ENCODE measurements around the gene CTBP1.
"Not testable (repeated sequence)": the region's sequence is repeated elsewhere in the genome, so short reads cannot be mapped to it uniquely, and the experiment has no call there.

Gene CTBP1

GRCh38 chr4:1239141-1239949 is 9.6 kb downstream of the CTBP1 start:
- in situ Hi-C loops (cut with MboI; ENCODE audit: low sequenced_read_pairs): no loop called here

GRCh38 chr4:1238676-1239000 is 10.3 kb downstream of the CTBP1 start:
- in situ Hi-C loops (cut with MboI; ENCODE audit: low sequenced_read_pairs): no loop called here

- in situ Hi-C loops (cut with MboI; ENCODE audit: low sequenced_read_pairs): no loop called here
Measured at GRCh38 chr4:1237981-1238675, 10.8 kb downstream of the CTBP1 start.

- in situ Hi-C loops (cut with MboI; ENCODE audit: low sequenced_read_pairs): not testable (repeated sequence)
Measured at GRCh38 chr4:1237261-1237660, 11.7 kb downstream of the CTBP1 start.

GRCh38 chr4:1236836-1237235 is 12.1 kb downstream of the CTBP1 start:
- in situ Hi-C loops (cut with MboI; ENCODE audit: low sequenced_read_pairs): not testable (repeated sequence)

GRCh38 chr4:1236103-1236641 is 12.8 kb downstream of the CTBP1 start:
- in situ Hi-C loops (cut with MboI; ENCODE audit: low sequenced_read_pairs): no loop called here

- in situ Hi-C loops (cut with MboI; ENCODE audit: low sequenced_read_pairs): no loop called here
Measured at GRCh38 chr4:1235381-1236102, 13.4 kb downstream of the CTBP1 start.

- in situ Hi-C loops (cut with MboI; ENCODE audit: low sequenced_read_pairs): no loop called here
Measured at GRCh38 chr4:1234811-1235292, 14.1 kb downstream of the CTBP1 start.

GRCh38 chr4:1234309-1234695 is 14.6 kb downstream of the CTBP1 start:
- in situ Hi-C loops (cut with MboI; ENCODE audit: low sequenced_read_pairs): no loop called here

GRCh38 chr4:1233641-1234308 is 15.2 kb downstream of the CTBP1 start:
- in situ Hi-C loops (cut with MboI; ENCODE audit: low sequenced_read_pairs): no loop called here

GRCh38 chr4:1232661-1233621 is 16.0 kb downstream of the CTBP1 start:
- in situ Hi-C loops (cut with MboI; ENCODE audit: low sequenced_read_pairs): no loop called here

GRCh38 chr4:1231637-1232360 is 17.1 kb downstream of the CTBP1 start:
- in situ Hi-C loops (cut with MboI; ENCODE audit: low sequenced_read_pairs): no loop called here

- in situ Hi-C loops (cut with MboI; ENCODE audit: low sequenced_read_pairs): no loop called here
Measured at GRCh38 chr4:1230971-1231636, 17.8 kb downstream of the CTBP1 start.

- in situ Hi-C loops (cut with MboI; ENCODE audit: low sequenced_read_pairs): no loop called here
Measured at GRCh38 chr4:1230316-1230715, 18.6 kb downstream of the CTBP1 start.

GRCh38 chr4:1229117-1229849 is 19.6 kb downstream of the CTBP1 start:
- in situ Hi-C loops (cut with MboI; ENCODE audit: low sequenced_read_pairs): no loop called here

GRCh38 chr4:1227816-1228215 is 21.1 kb downstream of the CTBP1 start:
- in situ Hi-C loops (cut with MboI; ENCODE audit: low sequenced_read_pairs): no loop called here

- in situ Hi-C loops (cut with MboI; ENCODE audit: low sequenced_read_pairs): no loop called here
Measured at GRCh38 chr4:1226598-1226997, 22.3 kb downstream of the CTBP1 start.

GRCh38 chr4:1226144-1226481 is 22.8 kb downstream of the CTBP1 start:
- in situ Hi-C loops (cut with MboI; ENCODE audit: low sequenced_read_pairs): no loop called here
